Measurements from ENCODE around the gene SRSF10. TPM values are rescaled to one million over a fixed set of nuclear protein-coding genes. Genes with fewer than 3 reads are reported as not detected.
"Not testable (repeated sequence)": the region's sequence is repeated elsewhere in the genome, so short reads cannot be mapped to it uniquely, and the experiment has no call there.

Gene SRSF10
- total and polyA plus RNA-seq, 12 donors, result 32.9 to 70.2 (median 52.8) TPM

DNA sequence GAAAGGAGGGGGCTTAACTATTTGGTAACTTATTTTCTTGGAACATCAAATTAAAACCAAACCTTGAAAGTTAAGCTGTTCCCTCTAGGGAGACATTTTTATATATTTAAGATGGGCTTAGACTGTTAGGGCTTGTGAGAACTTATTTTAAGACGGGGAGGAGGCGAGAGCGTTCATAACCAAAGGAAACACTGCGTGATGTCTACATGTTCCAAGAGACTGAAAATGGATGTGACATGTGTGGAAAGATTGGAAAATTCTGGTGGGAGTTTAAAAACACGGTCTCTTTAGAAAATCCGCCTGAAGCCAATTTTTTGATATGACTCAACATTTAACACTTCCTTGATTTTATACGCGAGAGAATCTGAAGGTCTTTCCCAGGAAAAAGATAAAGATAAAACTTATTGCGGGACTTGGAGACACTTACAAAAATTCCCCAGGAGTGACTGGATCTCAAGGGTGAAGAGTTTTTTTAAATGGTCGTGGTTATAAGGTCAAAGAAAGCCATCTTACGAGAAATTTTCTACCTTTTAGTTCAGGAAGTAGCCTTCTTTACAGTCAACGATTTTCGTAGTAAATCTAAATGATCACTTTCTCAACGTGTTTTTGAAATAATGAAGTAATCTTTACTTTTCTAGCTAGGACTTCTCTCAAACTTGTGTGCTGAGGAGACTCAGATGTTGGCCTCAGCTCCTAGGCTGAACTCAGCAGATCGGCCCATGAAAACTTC lies 19.7 kb downstream of the SRSF10 start:
- Histone ChIP-seq H3K9me3 (no peaks in the 10 kb centered on the region), H3K4me3 (peak overlapping the region; percentile 55 to 93 (median 74)), H3K27ac (peak overlapping the region; percentile 93 to 100 (median 98)), H3K36me3 (peaks cover 0 to 49% (median 13%) of the 10 kb centered on the region in 9 donors), H3K27me3 (no peaks in the 10 kb centered on the region), H3K4me1 (peaks cover 0 to 66% (median 47%) of the 10 kb centered on the region in 9 donors)
- DNase-seq (no peak), ATAC-seq (peak in 1 of 8 donors; percentile 6)
- TF ChIP-seq, protein P1, sequence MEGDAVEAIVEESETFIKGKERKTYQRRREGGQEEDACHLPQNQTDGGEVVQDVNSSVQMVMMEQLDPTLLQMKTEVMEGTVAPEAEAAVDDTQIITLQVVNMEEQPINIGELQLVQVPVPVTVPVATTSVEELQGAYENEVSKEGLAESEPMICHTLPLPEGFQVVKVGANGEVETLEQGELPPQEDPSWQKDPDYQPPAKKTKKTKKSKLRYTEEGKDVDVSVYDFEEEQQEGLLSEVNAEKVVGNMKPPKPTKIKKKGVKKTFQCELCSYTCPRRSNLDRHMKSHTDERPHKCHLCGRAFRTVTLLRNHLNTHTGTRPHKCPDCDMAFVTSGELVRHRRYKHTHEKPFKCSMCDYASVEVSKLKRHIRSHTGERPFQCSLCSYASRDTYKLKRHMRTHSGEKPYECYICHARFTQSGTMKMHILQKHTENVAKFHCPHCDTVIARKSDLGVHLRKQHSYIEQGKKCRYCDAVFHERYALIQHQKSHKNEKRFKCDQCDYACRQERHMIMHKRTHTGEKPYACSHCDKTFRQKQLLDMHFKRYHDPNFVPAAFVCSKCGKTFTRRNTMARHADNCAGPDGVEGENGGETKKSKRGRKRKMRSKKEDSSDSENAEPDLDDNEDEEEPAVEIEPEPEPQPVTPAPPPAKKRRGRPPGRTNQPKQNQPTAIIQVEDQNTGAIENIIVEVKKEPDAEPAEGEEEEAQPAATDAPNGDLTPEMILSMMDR (IDR thresholded peaks at IDR 0.05), result no peak
- WGBS, 2 donors, result 0 to 1% methylated on average over 15 of the region's 15 CpGs
- intact Hi-C loops (cut with DNase I), result loop anchor here in 1 of 10 donors (2.0 kb wide), 2 partner anchors 18 to 68 kb away; no protein-coding TSS in a partner anchor

DNA sequence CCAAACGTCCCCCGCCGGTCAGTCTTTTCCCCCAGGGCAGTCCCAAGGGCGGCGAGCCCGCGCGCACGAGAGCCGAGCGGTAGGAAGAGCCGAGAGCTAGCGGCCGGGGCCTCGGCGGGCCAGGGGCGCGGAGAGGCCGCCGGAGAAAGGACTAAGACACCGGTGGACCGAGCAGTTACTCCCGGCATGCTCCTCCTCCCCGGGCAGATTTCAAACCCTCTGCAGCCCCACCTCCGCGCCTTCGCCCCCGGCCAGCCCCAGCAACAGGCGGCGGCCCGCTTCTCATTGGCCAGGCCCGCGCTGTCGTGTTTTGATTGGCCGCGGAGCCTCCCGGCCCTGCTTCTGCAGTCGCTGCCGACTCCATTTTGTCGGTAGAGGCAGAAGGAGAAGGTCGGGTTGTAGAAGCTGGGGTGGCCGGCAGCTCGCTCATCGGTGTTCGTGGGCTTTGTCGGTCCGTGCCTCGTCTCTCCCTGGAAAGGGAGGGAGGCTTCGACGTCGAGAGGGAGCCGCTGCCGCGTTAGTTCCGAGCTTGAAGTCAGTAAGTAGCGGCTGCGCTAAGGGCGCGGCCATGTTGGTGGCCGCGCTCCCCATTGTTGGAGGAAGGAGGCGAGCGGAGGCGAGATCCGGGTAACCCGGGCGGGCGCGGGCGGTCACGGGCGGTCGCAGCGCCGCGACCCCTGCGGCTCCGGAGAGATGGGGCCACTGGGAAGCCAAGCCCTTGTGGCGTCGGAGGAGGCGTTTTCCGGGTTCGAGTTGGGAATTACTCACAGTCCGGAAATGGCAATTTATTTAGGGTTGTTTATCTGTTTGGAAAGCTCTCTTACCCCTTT lies 20.5 kb downstream of the SRSF10 start, which contains the start of gene PNRC2:
PNRC2 (plus strand) TSS at position 368 of the 830 bp plus-strand sequence. CDS start 1,630 bp downstream, outside the sequence.
- peaks cover 0 to 62% (median 40%) of the 10 kb centered on the region in 9 donors for H3K4me1 ChIP-seq

DNA sequence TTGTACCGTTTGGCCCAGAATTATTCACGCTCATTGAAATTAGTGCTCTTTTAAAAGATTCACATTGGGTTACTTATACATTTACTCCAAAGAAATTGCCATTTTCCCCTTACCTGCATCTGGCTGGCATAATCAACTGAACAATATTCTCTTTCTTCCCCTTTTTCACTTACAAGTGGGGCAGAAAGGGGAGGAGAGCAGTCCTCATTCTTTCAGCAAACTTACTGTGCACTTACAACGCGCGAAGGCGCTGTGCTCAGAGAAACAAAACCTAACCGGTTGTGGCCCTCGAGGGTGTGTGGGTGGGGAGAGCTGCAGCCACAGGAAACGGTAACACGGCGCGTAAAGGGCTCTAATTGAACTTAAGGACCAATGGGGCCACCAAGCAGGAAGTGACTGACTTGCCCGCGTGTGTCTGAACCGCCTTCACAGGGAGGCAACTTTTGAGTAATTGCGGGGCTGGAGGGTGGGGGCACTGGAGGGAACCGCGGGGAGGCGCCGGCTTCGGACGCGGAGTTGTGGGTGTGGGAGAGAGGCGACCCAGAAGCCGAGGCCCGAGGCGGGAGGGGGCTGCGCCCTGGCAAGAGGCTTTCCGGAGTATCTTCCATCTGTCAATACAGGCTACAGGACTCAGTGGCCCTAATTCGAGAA lies 21.2 kb downstream of the SRSF10 start:
- peak; percentile 73 to 92 for DNase-seq
- Histone ChIP-seq H3K27ac (peak overlapping the region; percentile 93 to 100 (median 98)), H3K27me3 (no peaks in the 10 kb centered on the region), H3K4me3 (peak overlapping the region; percentile 55 to 93 (median 74)), H3K9me3 (no peaks in the 10 kb centered on the region), H3K36me3 (peaks cover 0 to 34% (median 7%) of the 10 kb centered on the region in 9 donors), H3K4me1 (peaks cover 0 to 58% (median 33%) of the 10 kb centered on the region in 9 donors)
- WGBS, 2 donors, result 2% methylated on average over 30 of the region's 30 CpGs
- ATAC-seq, result peak; percentile 76 to 87 (median 80)
- TF ChIP-seq, protein P1 (IDR thresholded peaks at IDR 0.05), result peak in 8 of 9 donors; percentile 10 to 75 (median 37)
- intact Hi-C loops (cut with DNase I), result loop anchor here in 8 of 10 donors (2.0 to 10.0 kb wide), 6 partner anchors 60 to 166 kb away; no protein-coding TSS in a partner anchor

More for the DNA sequence above, 20.5 kb downstream of the SRSF10 start, which contains the start of gene PNRC2:
- H3K4me3 ChIP-seq, result peak within 1 kb of the TSS; percentile 55 to 93 (median 74)
- intact Hi-C loops (cut with DNase I), result loop anchor here in 9 of 10 donors (2.0 to 10.0 kb wide), 8 partner anchors 19 to 165 kb away; no protein-coding TSS in a partner anchor
- H3K36me3 ChIP-seq, result peaks cover 0 to 41% (median 7%) of the 10 kb centered on the region in 9 donors
- DNase-seq (peak; percentile 96 to 97), ATAC-seq (peak; percentile 96 to 98 (median 98))
- H3K27ac ChIP-seq, result peak within 1 kb of the TSS; percentile 93 to 100 (median 98)
- H3K27me3 ChIP-seq, result no peaks in the 10 kb centered on the region
- no peaks in the 10 kb centered on the region for H3K9me3 ChIP-seq
- TF ChIP-seq, protein P1 (IDR thresholded peaks at IDR 0.05), result peak in 2 of 9 donors; percentile 12 to 21
- WGBS, 2 donors, result 0% methylated on average over 71 to 84 of the region's 84 CpGs

DNA sequence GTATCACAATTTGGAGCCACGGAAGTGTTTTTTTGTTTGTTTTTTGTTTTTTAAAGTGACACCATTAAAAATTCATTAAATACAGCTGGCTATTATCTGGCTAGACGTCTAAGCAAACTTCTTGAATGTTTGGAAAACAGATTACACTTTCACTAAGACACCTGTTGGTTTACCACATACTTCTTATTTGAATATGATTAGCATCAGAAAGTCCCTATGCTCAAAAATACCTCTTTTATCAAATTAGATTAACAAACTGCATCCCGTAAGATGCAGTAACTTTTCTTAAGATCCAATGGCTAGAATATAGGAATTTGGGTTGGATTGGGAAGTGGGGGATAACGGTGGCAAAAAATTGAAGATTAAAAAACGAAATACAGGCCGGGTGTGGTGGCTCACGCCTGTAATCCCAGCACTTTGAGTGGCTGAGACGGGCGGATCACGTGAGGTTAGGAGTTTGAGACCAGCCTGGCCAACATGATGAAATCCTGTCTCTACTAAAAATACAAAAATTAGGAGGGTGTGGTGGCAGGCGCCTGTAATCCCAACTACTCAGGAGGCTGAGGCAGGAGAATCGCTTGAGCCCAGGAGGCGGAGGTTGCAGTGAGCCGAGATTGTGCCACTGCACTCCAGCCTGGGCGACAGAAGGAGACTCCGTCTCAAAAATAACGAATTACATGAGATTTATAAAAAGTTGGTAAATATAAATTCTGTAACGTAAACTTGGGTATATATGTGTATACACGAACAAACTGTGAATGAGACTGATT lies 21.9 kb downstream of the SRSF10 start:
- ATAC-seq, result not testable (repeated sequence)
- intact Hi-C loops (cut with DNase I), result loop anchor here in 8 of 10 donors (2.0 to 10.0 kb wide), 6 partner anchors 61 to 167 kb away; no protein-coding TSS in a partner anchor
- peaks cover 0 to 51% (median 29%) of the 10 kb centered on the region in 9 donors for H3K4me1 ChIP-seq

More for the DNA sequence above, 21.9 kb downstream of the SRSF10 start:
- H3K27me3 ChIP-seq, DNase-seq, H3K9me3 ChIP-seq: not testable (repeated sequence)
- WGBS, 2 donors, result 67 to 69% methylated on average over 19 of the region's 19 CpGs
- peak overlapping the region; percentile 93 to 100 (median 98) for H3K27ac ChIP-seq
- H3K36me3 ChIP-seq, result peaks cover 0 to 27% (median 7%) of the 10 kb centered on the region in 9 donors
- peak overlapping the region in 9 of 10 donors; percentile 55 to 91 (median 71) for H3K4me3 ChIP-seq

Measured in heart right ventricle (tissue), 16 donors.